HG02623 (cell line): ENCODE data around the gene PAM.
"Not testable (repeated sequence)": the region's sequence is repeated elsewhere in the genome, so short reads cannot be mapped to it uniquely, and the experiment has no call there.

Experiments
- ATAC-seq: cut with Tn5 transposase; IDR thresholded peaks from one replicate; pipeline ENCODE4 v1.9.1; 2021; ENCODE audit warnings: moderate library complexity; ENCODE audit not compliant: unreplicated experiment

Gene PAM

DNA sequence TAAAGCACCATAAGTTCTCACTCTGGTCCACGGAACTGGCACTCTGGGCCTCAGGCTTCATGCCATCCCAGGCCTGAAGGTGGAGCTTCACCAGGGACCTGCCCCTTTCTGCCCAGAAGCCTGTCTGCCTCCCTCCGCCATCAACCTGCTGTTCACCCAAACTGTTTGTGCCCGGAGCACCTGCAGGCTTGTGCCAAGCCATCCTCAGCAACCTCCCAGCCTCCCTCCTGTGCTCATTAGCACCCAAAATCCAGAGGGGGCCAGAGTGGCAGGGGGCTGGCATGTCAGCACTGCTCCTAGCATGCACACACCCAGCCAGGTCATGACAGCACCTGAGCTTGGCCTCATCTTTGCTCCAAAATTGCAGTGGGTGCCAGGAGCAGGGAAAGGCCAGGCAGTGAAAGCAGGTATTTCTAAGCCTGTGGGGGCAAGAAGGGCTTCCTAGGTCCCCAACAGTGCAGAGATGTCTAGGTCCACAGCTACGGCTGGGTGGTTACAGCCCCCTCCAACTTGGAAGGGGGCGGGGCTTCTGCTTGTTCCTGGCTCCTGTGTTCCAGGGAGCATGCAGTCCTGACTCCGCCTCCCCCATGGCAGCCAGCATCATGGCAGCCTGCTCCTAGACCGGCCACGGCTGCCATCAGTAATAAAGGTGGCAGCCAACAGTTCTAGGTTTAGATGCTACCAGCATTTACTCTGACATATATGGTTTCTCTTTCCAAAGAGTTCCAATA, 279.7 kb downstream of the PAM start:
- ATAC-seq: no peak

DNA sequence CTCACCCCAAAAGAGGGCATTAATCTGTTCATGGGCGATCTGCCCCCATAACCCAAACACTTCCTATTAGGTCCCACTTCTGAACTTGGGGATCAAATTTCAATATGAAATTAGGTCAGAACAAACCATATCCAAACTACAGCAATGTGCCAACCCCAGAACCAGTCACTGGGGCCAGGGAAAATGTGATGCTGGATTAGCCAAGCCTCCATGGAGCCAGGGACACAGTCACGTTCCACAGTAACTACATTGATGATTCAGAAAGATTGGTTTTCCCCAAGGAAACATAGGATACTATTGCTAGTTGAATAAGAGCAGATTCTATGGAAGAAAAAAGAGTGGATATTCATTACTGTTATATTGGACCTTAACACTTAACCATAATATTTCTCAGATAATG, 280.6 kb downstream of the PAM start:
- no peak for ATAC-seq

DNA sequence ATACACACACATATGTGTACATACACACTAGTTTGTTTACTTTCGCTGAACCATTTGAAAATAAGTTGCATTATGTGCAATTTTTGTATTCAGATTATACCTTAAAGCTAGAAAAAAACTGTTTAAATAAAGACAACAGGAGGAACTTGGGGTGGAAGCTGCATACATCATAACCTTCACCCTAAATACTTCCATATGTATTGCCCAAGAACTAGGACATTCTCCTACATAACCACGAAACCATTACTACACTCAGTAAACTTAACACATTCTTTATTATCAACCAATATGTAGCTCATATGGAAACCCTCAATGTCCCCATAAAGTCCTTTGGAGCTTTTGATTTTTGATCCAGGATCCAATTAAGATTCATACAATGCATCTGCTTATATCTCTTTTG, 281.5 kb downstream of the PAM start:
- no peak for ATAC-seq

DNA sequence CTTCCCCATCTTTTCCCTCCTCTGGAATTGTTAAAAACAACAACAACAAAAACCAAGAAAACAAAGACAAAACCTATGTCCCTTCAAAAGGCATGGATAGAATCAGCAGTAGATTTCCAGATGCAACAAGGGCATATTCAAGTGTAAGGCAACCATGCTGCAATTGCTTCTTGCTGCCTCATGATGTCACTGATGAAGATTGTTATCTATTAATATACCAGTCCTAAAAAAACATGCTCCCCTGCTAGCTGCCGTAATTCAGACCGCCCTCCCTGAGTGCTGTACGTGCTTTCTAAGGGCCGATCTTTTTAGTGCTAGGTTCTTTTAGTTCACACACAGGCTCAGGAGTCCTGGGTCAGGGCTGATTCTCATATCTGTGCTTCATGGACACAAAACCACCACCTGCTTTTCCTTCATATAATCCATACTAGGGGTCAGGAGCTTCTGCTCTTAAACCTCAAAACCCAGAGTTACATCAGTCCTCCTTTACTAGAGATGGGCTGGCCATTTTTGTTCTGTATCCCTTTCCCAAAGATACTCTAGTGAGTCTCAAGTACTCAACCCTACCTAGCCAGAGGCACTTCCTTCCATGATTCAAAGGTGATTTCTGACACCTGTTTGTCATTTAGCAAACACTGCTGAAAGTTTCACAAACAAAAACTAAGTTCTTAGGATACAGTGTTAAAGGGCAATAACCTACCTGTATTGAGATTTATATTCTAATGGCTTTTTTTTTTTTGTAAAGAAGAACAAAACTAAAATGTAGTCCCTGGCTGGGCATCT, 282.8 kb downstream of the PAM start:
- ATAC-seq: no peak

DNA sequence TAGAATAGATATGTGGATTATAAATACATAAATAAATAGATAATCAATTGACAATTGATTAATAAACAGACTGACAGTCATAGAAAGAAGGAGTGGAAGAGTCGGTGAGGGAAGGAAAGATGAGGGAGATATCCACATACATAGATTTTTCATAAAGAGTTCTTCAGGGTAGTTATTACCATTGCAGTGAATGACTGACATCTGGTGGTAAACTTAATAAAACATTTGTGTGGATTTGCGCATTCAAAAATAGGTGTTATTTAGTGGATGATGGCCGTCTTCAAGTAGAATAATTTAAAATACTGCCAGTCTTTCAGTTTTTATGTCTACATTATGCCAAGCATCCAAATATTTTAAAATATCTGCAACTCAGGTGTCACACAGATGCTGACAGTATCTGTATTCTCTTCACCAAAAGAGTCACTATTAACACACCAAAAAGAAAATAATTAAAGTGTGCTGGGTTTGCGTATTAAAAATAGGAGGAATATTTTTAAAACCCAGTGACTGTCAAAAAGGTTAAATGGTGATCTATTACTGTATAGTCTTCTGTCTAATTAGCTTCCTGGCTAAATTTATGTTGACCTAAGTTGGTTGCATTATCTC, 286.1 kb downstream of the PAM start:
- no peak for ATAC-seq

DNA sequence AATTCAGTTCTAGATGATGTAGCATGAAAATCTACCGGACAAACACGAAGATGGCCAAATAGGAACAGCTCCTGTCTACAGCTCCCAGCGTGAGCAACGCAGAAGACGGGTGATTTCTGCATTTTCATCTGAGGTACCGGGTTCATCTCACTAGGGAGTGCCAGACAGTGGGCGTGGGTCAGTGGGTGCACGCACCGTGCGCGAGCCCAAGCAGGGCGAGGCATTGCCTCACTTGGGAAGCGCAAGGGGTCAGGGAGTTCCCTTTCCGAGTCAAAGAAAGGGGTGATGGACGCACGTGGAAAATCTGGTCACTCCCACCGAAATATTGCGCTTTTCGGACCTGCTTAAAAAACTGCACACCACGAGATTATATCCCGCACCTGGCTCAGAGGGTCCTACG, 291.6 kb downstream of the PAM start:
- ATAC-seq: not testable (repeated sequence)

DNA sequence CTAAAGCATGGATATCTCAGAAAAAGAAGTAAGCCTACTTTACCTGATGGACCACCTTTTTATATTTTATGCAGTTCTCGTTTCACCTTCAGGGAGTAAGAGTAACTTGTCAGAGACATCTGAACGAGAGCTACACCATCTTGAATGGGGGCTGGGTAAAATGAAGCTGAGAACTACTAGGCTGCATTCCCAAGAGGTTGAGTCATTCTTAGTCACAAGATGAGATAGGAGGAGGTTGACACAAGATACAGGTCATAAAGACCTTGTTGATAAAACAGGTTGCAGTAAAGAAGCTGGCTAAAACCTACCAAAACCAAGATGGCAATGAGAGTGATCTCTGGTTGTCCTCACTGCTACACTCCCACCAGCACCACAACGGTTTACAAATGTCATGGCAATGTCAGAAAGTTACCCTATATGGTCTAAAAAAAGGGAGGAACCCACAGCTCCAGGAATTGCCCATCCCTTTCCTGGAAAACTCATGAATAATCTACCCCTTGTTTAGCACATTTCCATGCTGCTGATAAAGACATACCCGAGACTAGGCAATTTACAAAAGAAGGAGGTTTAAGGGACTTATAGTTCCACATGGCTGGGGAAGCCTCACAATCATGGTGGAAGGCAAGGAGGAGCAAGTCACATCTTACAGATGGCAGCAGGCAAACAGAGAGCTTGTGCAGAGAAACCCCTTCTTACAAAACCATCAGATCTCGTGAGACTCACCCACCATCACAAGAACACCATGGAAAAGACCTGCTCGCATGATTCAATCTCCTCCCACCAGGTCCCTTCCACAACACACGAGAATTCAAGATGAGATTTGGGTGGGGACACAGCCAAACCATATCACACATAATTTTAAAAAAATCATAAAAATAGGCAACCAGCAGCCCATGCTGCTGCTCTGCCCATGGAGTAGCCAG, 302.4 kb downstream of the PAM start:
- ATAC-seq: no peak

DNA sequence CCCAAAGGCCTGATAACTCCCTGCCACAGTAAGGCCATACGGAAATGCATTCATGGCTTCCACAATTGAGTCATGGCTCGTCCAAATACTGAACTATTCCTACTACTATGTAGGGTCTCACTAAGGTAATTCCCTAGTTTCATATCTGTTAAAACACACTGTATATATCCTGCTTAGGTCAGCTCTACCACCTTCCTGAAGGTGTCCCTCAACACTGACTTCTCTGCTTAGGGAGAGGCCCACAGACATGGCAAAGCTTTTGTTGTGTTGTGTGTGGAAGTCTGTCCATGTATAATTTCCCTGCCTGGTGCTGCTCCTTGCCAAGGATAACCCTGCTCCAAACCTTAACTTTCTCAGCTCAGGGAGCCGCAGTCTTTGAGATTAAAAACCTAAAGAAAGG, 304.4 kb downstream of the PAM start:
- ATAC-seq: no peak

DNA sequence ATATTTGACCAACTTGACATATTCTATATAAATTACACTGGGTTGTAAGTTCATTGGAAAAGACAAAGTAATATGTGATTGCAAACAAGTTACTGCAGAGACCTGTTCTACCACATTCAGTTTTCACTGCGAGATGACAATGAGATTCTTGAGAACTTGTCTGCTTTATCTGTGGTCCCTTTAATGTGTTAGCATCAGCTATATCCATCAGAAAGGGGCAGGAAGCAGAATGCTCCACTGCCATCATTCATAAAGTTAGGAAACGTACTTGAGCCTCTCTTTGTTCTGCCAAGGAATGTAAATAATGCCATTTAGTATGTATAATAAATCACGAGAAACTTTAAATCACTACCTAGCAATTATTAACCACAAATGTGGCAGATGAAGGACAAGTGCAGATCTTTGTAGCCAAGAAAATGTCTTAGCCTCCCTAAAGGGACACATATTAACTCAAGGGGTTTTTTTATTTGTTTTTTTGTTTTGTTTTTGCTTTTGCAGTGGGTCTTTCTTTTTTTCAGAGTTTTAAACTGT, 305.4 kb downstream of the PAM start:
- no peak for ATAC-seq

DNA sequence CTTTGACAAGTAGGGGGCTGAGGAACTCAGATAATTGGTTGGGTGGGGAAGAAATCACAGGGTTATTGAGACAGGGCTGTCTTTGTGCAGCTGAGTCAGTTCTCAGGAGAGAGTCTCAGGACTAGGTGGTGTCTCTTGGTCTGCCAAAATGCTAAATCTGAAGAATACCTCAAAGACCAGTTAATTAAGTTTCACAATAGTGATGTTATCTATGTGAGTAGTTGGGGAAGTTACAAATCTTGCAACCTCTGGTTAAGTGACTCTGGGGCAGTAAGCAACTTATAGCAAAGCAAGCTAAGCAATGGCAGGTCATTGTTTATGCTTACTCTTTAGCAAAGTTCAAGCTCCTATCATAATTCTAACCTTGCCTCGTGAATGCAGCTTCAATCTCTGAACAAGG, 311.2 kb downstream of the PAM start:
- no peak for ATAC-seq

DNA sequence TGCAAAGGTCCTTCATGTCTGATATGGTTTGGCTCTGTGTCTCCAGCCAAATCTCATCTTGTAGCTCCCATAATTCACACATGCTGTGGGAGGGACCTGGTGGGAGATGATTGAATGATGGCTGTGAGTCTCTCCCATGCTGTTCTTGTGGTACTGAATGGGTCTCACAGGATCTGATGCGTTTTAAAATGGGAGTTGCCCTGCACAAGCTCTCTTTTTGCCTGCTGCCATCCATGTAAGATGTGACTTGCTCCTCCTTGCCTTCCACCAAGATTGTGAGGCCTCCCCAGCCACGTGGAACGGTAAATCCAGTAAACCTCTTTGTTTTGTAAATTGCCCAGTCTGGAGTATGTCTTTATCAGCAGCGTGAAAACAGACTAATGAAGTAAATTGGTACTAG, 318.4 kb downstream of the PAM start:
- ATAC-seq: not testable (repeated sequence)

DNA sequence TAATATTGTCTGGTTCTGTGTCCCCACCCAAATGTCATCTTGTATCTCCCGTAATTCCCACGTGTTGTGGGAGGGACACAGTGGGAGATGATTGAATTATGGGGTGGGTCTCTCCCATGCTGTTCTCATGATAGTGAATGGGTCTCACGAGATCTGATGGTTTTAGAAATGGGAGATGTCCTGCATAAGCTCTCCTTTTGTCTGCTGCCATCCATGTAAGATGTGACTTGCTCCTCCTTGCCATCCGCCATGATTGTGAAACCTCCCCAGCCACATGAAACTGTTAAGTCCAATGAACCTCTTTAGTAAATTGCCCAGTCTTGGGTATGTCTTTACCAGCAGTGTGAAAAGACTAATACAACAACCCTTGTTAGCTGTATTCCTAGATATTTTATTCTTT, 320.3 kb downstream of the PAM start:
- no peak for ATAC-seq
